ENCODE data around the gene BCOR.

DNA sequence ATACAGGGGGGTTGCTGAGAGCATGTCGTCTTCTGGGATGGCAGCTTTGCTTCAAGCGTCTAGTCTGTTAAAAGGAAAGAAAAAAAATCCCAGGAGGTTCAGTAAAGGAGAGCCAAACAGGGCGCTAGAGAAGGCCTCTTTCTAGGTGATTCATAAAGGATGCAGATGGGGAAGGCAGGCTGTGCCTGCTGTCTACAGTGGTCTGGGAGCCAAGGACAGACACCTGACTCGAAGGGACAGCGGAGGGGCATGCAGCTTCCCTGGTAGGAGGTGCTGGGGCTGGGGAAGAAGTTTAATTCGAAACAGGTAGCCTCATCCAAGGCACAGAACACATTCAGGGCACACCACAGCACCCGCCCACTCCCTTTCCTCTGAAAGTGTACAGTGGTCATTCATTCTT is 19.9 kb downstream of the BCOR start:
- TF ChIP-seq CTCF (IDR thresholded peaks at IDR 0.05; ENCODE audit: insufficient read depth, low read length, poor library complexity, severe bottlenecking) (no peak), EZH2phosphoT487 (conservative IDR thresholded peaks at IDR 0.05; ENCODE audit: low read length) (no peak)
